Liver (tissue), 9 donors: ENCODE data around the gene IKZF1. TPM values are rescaled to one million over a fixed set of nuclear protein-coding genes. Genes with fewer than 3 reads are reported as not detected.

Experiments used
- DNase-seq: peaks from one replicate; pipeline ENCODE4 v3.0.0-alpha.2; 2017; ENCODE audit warnings: low spot score
- H3K27ac ChIP-seq, 2 donors: one replicate each; pipeline ENCODE4 v1.7.0; 2013; ENCODE audit warnings: inconsistent platforms in 2 of 2, low read length in 2 of 2, control low read depth in 1 of 2, low read depth in 1 of 2, mild to moderate bottlenecking in 1 of 2
- H3K27me3 ChIP-seq, 4 donors: one replicate each; pipeline versions ENCODE4 v1.6.1 to v1.7.0; 2013; ENCODE audit warnings: low read length in 3 of 4, inconsistent platforms in 1 of 4, mild to moderate bottlenecking in 1 of 4, moderate library complexity in 1 of 4; ENCODE audit not compliant: control insufficient read depth in 4 of 4, insufficient read depth in 4 of 4
- H3K36me3 ChIP-seq, 4 donors: one replicate each; pipeline versions ENCODE4 v1.6.1 to v1.7.0; 2013; ENCODE audit warnings: low read length in 3 of 4, mild to moderate bottlenecking in 3 of 4, low read depth in 1 of 4, moderate library complexity in 1 of 4; ENCODE audit not compliant: control insufficient read depth in 4 of 4, insufficient read depth in 3 of 4
- H3K4me1 ChIP-seq, 4 donors: one replicate each; pipeline versions ENCODE4 v1.6.1 to v1.7.0; 2013; ENCODE audit warnings: low read length in 3 of 4, mild to moderate bottlenecking in 3 of 4, moderate library complexity in 1 of 4; ENCODE audit not compliant: control insufficient read depth in 4 of 4, insufficient read depth in 4 of 4
- H3K4me3 ChIP-seq, 3 donors: one replicate each; pipeline versions ENCODE4 v1.6.1 to v1.7.0; 2013; ENCODE audit warnings: low read length in 3 of 3, control low read depth in 1 of 3, low read depth in 1 of 3, mild to moderate bottlenecking in 1 of 3
- H3K9ac ChIP-seq, 2 donors: one replicate each; pipeline ENCODE4 v1.7.0; 2013; ENCODE audit warnings: low read length in 2 of 2, mild to moderate bottlenecking in 2 of 2, moderate library complexity in 2 of 2, control low read depth in 1 of 2, low read depth in 1 of 2
- H3K9me3 ChIP-seq, 4 donors: one replicate each; pipeline versions ENCODE4 v1.6.1 to v1.7.0; 2013; ENCODE audit warnings: low read length in 3 of 4; ENCODE audit not compliant: control insufficient read depth in 4 of 4
- CTCF ChIP-seq: fragments of 150-350 bp; IDR thresholded peaks from 2 replicates; pipeline ENCODE4 v1.5.1; 2017; ENCODE audit warnings: improper control_type of control experiment, low read depth, low read length; ENCODE audit not compliant: missing input control
- EGR1 ChIP-seq, 2 donors: IDR thresholded peaks; 2 replicates each; pipeline ENCODE4 v1.6.1; 2016 to 2018; ENCODE audit warnings: antibody characterized with exemption in 2 of 2, low read depth in 2 of 2
- FOXA1 ChIP-seq: IDR thresholded peaks from 2 replicates; pipeline ENCODE4 v1.6.1; 2016; ENCODE audit warnings: antibody characterized with exemption
- FOXA2 ChIP-seq: IDR thresholded peaks from 2 replicates; pipeline ENCODE4 v1.6.1; 2016; ENCODE audit warnings: antibody characterized with exemption
- GABPA ChIP-seq, 2 donors: IDR thresholded peaks in 1 of 2; conservative IDR thresholded peaks in 1 of 2; 2 replicates each; pipeline ENCODE4 v1.6.1; 2016; ENCODE audit warnings: antibody characterized with exemption in 2 of 2, mild to moderate bottlenecking in 1 of 2, moderate library complexity in 1 of 2
- HNF4A ChIP-seq, 2 donors: conservative IDR thresholded peaks; 2 replicates each; pipeline ENCODE4 v1.6.1; 2016; ENCODE audit warnings: antibody characterized with exemption in 2 of 2, mild to moderate bottlenecking in 2 of 2
- HNF4G ChIP-seq: IDR thresholded peaks from 2 replicates; pipeline ENCODE4 v1.6.1; 2016; ENCODE audit warnings: antibody characterized with exemption
- JUND ChIP-seq, 2 donors: IDR thresholded peaks; 2 replicates each; pipeline ENCODE4 v1.6.1; 2016; ENCODE audit warnings: antibody characterized with exemption in 2 of 2
- MAX ChIP-seq: IDR thresholded peaks from 2 replicates; pipeline ENCODE4 v1.6.1; 2016; ENCODE audit warnings: antibody characterized with exemption
- NR2F2 ChIP-seq: IDR thresholded peaks from 2 replicates; pipeline ENCODE4 v1.6.1; 2016; ENCODE audit warnings: antibody characterized with exemption
- RAD21 ChIP-seq, 2 donors: IDR thresholded peaks; 2 replicates each; pipeline ENCODE4 v1.6.1; 2016; ENCODE audit warnings: antibody characterized with exemption in 2 of 2, mild to moderate bottlenecking in 2 of 2
- REST ChIP-seq: IDR thresholded peaks from 2 replicates; pipeline ENCODE4 v1.6.1; 2016; ENCODE audit warnings: antibody characterized with exemption, mild to moderate bottlenecking
- RXRA ChIP-seq, 2 donors: IDR thresholded peaks; 2 replicates each; pipeline ENCODE4 v1.6.1; 2017 to 2018; ENCODE audit warnings: antibody characterized with exemption in 2 of 2, mild to moderate bottlenecking in 1 of 2
- SP1 ChIP-seq: IDR thresholded peaks from 2 replicates; pipeline ENCODE4 v1.6.1; 2018; ENCODE audit warnings: antibody characterized with exemption, mild to moderate bottlenecking
- TAF1 ChIP-seq: conservative IDR thresholded peaks from 2 replicates; pipeline ENCODE4 v1.6.1; 2016; ENCODE audit warnings: antibody characterized with exemption, mild to moderate bottlenecking
- YY1 ChIP-seq: IDR thresholded peaks from 2 replicates; pipeline ENCODE4 v1.6.1; 2016; ENCODE audit warnings: antibody characterized with exemption, mild to moderate bottlenecking
- ZBTB33 ChIP-seq: IDR thresholded peaks from 2 replicates; pipeline ENCODE4 v1.6.1; 2016; ENCODE audit warnings: antibody characterized with exemption
- WGBS: extraction: QIAGEN DNeasy Blood & Tissue Kit; methylation state at CpG from one replicate; pipeline ENCODE4 v1.1.7; 2013; 5-methylcytosine and 5-hydroxymethylcytosine counted together
- polyA plus RNA-seq, 2 donors: library from polyadenylated mRNA; stranded (reverse) in 1 of 2; unstranded in 1 of 2; fragments of 200-250 nt in 1 of 2; fragments of >200 nt in 1 of 2; fragmentation: Nextera tagmentation in 1 of 2; extraction: Ambion mirVana in 1 of 2; gene quantifications; one replicate each; pipeline versions ENCODE4 v1.2.1 to v1.2.3, GENCODE V29; 2013 to 2015
- total RNA-seq, 2 donors: library from RNA; depleted of rRNA; stranded (reverse); fragments of >200 nt; gene quantifications; one replicate each; pipeline ENCODE4 v1.2.3, GENCODE V29; 2014
- donor health status: healthy.
- donor health status: healthy.
- donor health status: healthy.
- donor health status: healthy.
- donor health status: healthy.

IKZF1 gene
- total and polyA plus RNA-seq, 4 donors, result 1.6 to 43.5 (median 6.2) TPM

GRCh38 chr7:50367570-50367969 is 63.1 kb downstream of the IKZF1 start:
- WGBS, result 73% methylated on average over 6 of the region's 6 CpGs
- H3K36me3 ChIP-seq, result no peaks in the 10 kb centered on the region
- no peak overlapping the region for H3K9ac ChIP-seq
- no peak overlapping the region for H3K27ac ChIP-seq
- H3K27me3 ChIP-seq, result peaks cover 0 to 4% (median 0%) of the 10 kb centered on the region in 4 donors
- TF ChIP-seq EGR1 (IDR thresholded peaks at IDR 0.05; ENCODE audit: low read depth in 2 of 2) (no peak), RXRA (IDR thresholded peaks at IDR 0.05) (no peak), FOXA2 (no peak), FOXA1 (no peak), NR2F2 (no peak), RAD21 (IDR thresholded peaks at IDR 0.05) (no peak), MAX (no peak), JUND (IDR thresholded peaks at IDR 0.05) (no peak), YY1 (no peak), TAF1 (no peak), REST (no peak), HNF4A (conservative IDR thresholded peaks at IDR 0.05) (no peak), SP1 (no peak), CTCF (no peak), HNF4G (no peak), ZBTB33 (no peak)
- no peak for DNase-seq
- peaks cover 0 to 7% (median under 1%) of the 10 kb centered on the region in 4 donors for H3K9me3 ChIP-seq
- H3K4me1 ChIP-seq, result no peaks in the 10 kb centered on the region
- no peak overlapping the region for H3K4me3 ChIP-seq

- no peak for DNase-seq
- TF ChIP-seq REST (no peak), GABPA (IDR thresholded peaks at IDR 0.05 in 1 of 2, conservative IDR thresholded peaks at IDR 0.05 in 1 of 2) (no peak), CTCF (no peak), RAD21 (IDR thresholded peaks at IDR 0.05) (no peak), FOXA2 (no peak), HNF4G (no peak), SP1 (no peak), MAX (no peak)
- Histone ChIP-seq H3K9me3 (peaks cover 0 to 7% (median under 1%) of the 10 kb centered on the region in 4 donors), H3K4me3 (no peak overlapping the region), H3K27ac (no peak overlapping the region), H3K4me1 (no peaks in the 10 kb centered on the region), H3K36me3 (no peaks in the 10 kb centered on the region), H3K27me3 (no peaks in the 10 kb centered on the region), H3K9ac (no peak overlapping the region)
- 81% methylated on average over 4 of the region's 4 CpGs for WGBS
These were observed 63.9 kb downstream of the IKZF1 start for GRCh38 chr7:50368366-50368765.
